ENCODE data around the gene MATN1.

The MATN1 gene

DNA sequence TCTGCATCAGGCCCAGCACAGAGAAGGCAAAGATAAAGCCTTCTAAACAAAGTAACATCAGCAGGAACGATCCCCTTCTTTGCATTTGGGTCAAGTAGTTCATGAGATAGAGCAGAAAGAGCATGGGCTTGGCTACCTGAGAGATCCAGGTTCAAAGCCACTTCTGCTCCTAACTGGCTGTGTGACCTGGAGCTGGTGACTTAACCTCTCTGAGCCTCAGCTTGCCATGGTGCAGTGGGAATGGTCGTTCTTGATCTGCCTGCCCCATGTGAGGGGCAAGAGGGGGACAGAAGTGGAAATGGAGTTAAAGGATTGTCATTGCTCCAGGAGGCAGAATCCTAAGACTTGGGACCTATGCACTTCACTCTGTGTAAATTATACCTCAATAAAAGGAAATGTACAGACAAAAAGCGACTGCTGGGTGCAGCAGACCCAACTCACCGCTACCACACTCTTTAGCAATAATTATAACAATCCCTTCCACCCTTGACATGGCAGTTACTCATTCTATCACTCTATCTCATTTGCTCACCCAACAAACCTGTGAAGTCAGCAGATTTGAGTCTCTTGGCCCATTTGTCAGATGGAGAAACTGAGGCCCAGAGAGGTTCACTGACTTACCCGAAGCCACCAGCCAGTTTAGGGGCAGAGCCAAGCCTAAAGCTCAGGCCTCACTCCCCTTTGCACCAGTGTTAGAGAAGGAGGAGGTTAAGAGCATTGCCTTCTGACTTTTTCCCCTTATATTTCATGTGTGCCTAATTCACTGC is 1.5 kb upstream of the MATN1 start:
- no peak overlapping the region for H3K4me3 ChIP-seq (ENCODE audit: low read depth, low read length)
- TF ChIP-seq, protein P1, sequence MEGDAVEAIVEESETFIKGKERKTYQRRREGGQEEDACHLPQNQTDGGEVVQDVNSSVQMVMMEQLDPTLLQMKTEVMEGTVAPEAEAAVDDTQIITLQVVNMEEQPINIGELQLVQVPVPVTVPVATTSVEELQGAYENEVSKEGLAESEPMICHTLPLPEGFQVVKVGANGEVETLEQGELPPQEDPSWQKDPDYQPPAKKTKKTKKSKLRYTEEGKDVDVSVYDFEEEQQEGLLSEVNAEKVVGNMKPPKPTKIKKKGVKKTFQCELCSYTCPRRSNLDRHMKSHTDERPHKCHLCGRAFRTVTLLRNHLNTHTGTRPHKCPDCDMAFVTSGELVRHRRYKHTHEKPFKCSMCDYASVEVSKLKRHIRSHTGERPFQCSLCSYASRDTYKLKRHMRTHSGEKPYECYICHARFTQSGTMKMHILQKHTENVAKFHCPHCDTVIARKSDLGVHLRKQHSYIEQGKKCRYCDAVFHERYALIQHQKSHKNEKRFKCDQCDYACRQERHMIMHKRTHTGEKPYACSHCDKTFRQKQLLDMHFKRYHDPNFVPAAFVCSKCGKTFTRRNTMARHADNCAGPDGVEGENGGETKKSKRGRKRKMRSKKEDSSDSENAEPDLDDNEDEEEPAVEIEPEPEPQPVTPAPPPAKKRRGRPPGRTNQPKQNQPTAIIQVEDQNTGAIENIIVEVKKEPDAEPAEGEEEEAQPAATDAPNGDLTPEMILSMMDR (IDR thresholded peaks at IDR 0.05; ENCODE audit: borderline replicate concordance, insufficient read depth, low read depth, low read length) = no peak

- TF ChIP-seq, protein P1 (IDR thresholded peaks at IDR 0.05; ENCODE audit: borderline replicate concordance, insufficient read depth, low read depth, low read length) = peak; percentile 33; the same call in 1 of the 2 replicates
- H3K4me3 ChIP-seq (ENCODE audit: low read depth, low read length) = no peak overlapping the region
These were observed 790 bp upstream of the MATN1 start for GRCh38 chr1:30724175-30724574.

GRCh38 chr1:30721812-30722537 is 1.4 kb downstream of the MATN1 start:
- TF ChIP-seq, protein P1 (IDR thresholded peaks at IDR 0.05; ENCODE audit: borderline replicate concordance, insufficient read depth, low read depth, low read length) = no peak
- no peak overlapping the region for H3K4me3 ChIP-seq (ENCODE audit: low read depth, low read length)

GRCh38 chr1:30721341-30721793 is 2.0 kb downstream of the MATN1 start:
- TF ChIP-seq, protein P1 (IDR thresholded peaks at IDR 0.05; ENCODE audit: borderline replicate concordance, insufficient read depth, low read depth, low read length) = no peak

GRCh38 chr1:30720271-30721223 is 2.8 kb downstream of the MATN1 start:
- TF ChIP-seq, protein P1 (IDR thresholded peaks at IDR 0.05; ENCODE audit: borderline replicate concordance, insufficient read depth, low read depth, low read length) = no peak
- no peak overlapping the region for H3K4me3 ChIP-seq (ENCODE audit: low read depth, low read length)

More at GRCh38 chr1:30721341-30721793, 2.0 kb downstream of the MATN1 start:
- H3K4me3 ChIP-seq (ENCODE audit: low read depth, low read length) = no peak overlapping the region

- TF ChIP-seq, protein P1 (IDR thresholded peaks at IDR 0.05; ENCODE audit: borderline replicate concordance, insufficient read depth, low read depth, low read length) = no peak; the same call in 1 of the 2 replicates
- peak overlapping the region; percentile 87 for H3K4me3 ChIP-seq (ENCODE audit: low read depth, low read length)
These were observed 3.7 kb downstream of the MATN1 start for GRCh38 chr1:30719406-30720270.

All from GM12875 (cell line).